ENCODE data around the gene RHBDD1.
"Not testable (repeated sequence)": the region's sequence is repeated elsewhere in the genome, so short reads cannot be mapped to it uniquely, and the experiment has no call there.

Gene RHBDD1

GRCh38 chr2:226799976-226800940, 35.6 kb upstream of the RHBDD1 start:
- no peak for DNase-seq

GRCh38 chr2:226800941-226801784, 34.7 kb upstream of the RHBDD1 start:
- DNase-seq = peak; percentile 48 to 68 (median 58)

- peak in 3 of 6 experiments; percentile 41 to 77 (median 71) for DNase-seq
Observed at GRCh38 chr2:226802573-226802972, 33.3 kb upstream of the RHBDD1 start.

- no peak for DNase-seq
Observed at GRCh38 chr2:226803410-226803809, 32.4 kb upstream of the RHBDD1 start.

GRCh38 chr2:226813148-226813701, 22.6 kb upstream of the RHBDD1 start:
- no peak for DNase-seq

- DNase-seq = no peak
Observed at GRCh38 chr2:226818930-226819329, 16.9 kb upstream of the RHBDD1 start.

GRCh38 chr2:226825056-226825455, 10.8 kb upstream of the RHBDD1 start:
- no peak for DNase-seq

GRCh38 chr2:226828191-226828590, 7.7 kb upstream of the RHBDD1 start:
- DNase-seq = no peak

- no peak for DNase-seq
Observed at GRCh38 chr2:226829721-226830631, 5.9 kb upstream of the RHBDD1 start.

GRCh38 chr2:226831266-226831665, 4.6 kb upstream of the RHBDD1 start:
- no peak for DNase-seq

- no peak for DNase-seq
Observed at GRCh38 chr2:226832061-226832460, 3.8 kb upstream of the RHBDD1 start.

GRCh38 chr2:226834880-226835279, 974 bp upstream of the RHBDD1 start:
- not testable (repeated sequence) for DNase-seq

GRCh38 chr2:226835420-226835795, 446 bp upstream of the RHBDD1 start:
- DNase-seq = peak in 4 of 6 experiments; percentile 24 to 86 (median 62)

- DNase-seq = no peak
Observed at GRCh38 chr2:226836548-226836885, 663 bp downstream of the RHBDD1 start.

- no peak for DNase-seq
Observed at GRCh38 chr2:226837334-226837733, 1.5 kb downstream of the RHBDD1 start.

- DNase-seq = no peak
Observed at GRCh38 chr2:226837787-226838603, 2.1 kb downstream of the RHBDD1 start.

- peak in 1 of 6 experiments; percentile 4 for DNase-seq
Observed at GRCh38 chr2:226838722-226839121, 2.9 kb downstream of the RHBDD1 start.

GRCh38 chr2:226839161-226839560, 3.3 kb downstream of the RHBDD1 start:
- no peak for DNase-seq

- DNase-seq = no peak
Observed at GRCh38 chr2:226839951-226840350, 4.1 kb downstream of the RHBDD1 start.

GRCh38 chr2:226843001-226843400, 7.1 kb downstream of the RHBDD1 start:
- not testable (repeated sequence) for DNase-seq

- no peak for DNase-seq
Observed at GRCh38 chr2:226845386-226846116, 9.7 kb downstream of the RHBDD1 start.

Measured in stimulated activated naive CD4-positive, alpha-beta T cell (primary cell).